OCI-LY1 (cell line): ENCODE results near the gene WNT11.

Source experiments
- H2AFZ ChIP-seq: fragments of 200-600 bp; sonication (generic), shearing (Covaris generic); 2 replicates; pipeline ENCODE4 v1.6.0; 2014; ENCODE audit warnings: antibody characterized with exemption, mild to moderate bottlenecking, low read length
- H3F3A ChIP-seq: fragments of 200-600 bp; sonication (generic), shearing (Covaris generic); 2 replicates; pipeline ENCODE4 v1.6.0; 2014; ENCODE audit warnings: mild to moderate bottlenecking, antibody characterized with exemption, low read length, moderate library complexity; ENCODE audit not compliant: insufficient read depth
- H3K27ac ChIP-seq: fragments of 200-600 bp; sonication (generic); 2 replicates; pipeline ENCODE4 v1.5.1; 2014; ENCODE audit warnings: low read length, mixed run types, mild to moderate bottlenecking, low read depth; ENCODE audit not compliant: poor library complexity, severe bottlenecking
- H3K27me3 ChIP-seq: fragments of 200-600 bp; sonication (generic); 2 replicates; pipeline ENCODE4 v1.6.0; 2014; ENCODE audit warnings: antibody characterized with exemption, mild to moderate bottlenecking, low read length, moderate library complexity; ENCODE audit not compliant: insufficient read depth
- H3K36me3 ChIP-seq: fragments of 200-600 bp; sonication (generic); 2 replicates; pipeline ENCODE4 v1.6.1; 2014; ENCODE audit warnings: mild to moderate bottlenecking, antibody characterized with exemption, low read length, moderate library complexity, mixed read lengths; ENCODE audit not compliant: insufficient read depth
- H3K4me1 ChIP-seq: fragments of 200-600 bp; sonication (generic); 2 replicates; pipeline ENCODE4 v1.5.1; 2014; ENCODE audit warnings: mild to moderate bottlenecking, low read length, moderate library complexity; ENCODE audit not compliant: insufficient read depth, severe bottlenecking
- H3K4me2 ChIP-seq: fragments of 200-600 bp; sonication (generic), shearing (Covaris generic); 2 replicates; pipeline ENCODE4 v1.6.1; 2014; ENCODE audit warnings: low read length
- H3K4me3 ChIP-seq: fragments of 200-600 bp; sonication (generic); 2 replicates; pipeline ENCODE4 v1.5.1; 2014; ENCODE audit warnings: low read length, low read depth, mild to moderate bottlenecking, mixed read lengths; ENCODE audit not compliant: poor library complexity, severe bottlenecking
- H3K79me2 ChIP-seq: fragments of 200-600 bp; shearing (Covaris generic); 2 replicates; pipeline ENCODE4 v1.6.1; 2016; ENCODE audit warnings: mixed run types, low read length, mixed read lengths; ENCODE audit not compliant: insufficient read depth
- H3K9ac ChIP-seq: fragments of 200-600 bp; sonication (generic), shearing (Covaris generic); 2 replicates; pipeline ENCODE4 v1.6.1; 2014; ENCODE audit warnings: mild to moderate bottlenecking, low read length, mixed read lengths
- H3K9me2 ChIP-seq: fragments of 200-600 bp; sonication (generic), shearing (Covaris generic); 2 replicates; pipeline ENCODE4 v1.6.1; 2014; ENCODE audit warnings: low read depth, mild to moderate bottlenecking, low read length, mixed read lengths
- H3K9me3 ChIP-seq: fragments of 200-600 bp; shearing (Covaris generic); 2 replicates; pipeline ENCODE4 v1.6.1; 2014; ENCODE audit warnings: low read length, mixed read lengths
- H4K20me1 ChIP-seq: fragments of 200-600 bp; sonication (generic), shearing (Covaris generic); 2 replicates; pipeline ENCODE4 v1.6.0; 2016; ENCODE audit warnings: mild to moderate bottlenecking, low read length; ENCODE audit not compliant: insufficient read depth
- CTCF ChIP-seq: fragments of 200-600 bp; sonication (generic), shearing (Covaris generic); IDR thresholded peaks from 2 replicates; pipeline ENCODE4 v1.5.1; 2017; ENCODE audit warnings: mild to moderate bottlenecking, antibody characterized with exemption, low read length, moderate library complexity, mixed read lengths
- EZH2 ChIP-seq: fragments of 200-600 bp; sonication (generic), shearing (Covaris generic); IDR thresholded peaks from 2 replicates; pipeline ENCODE4 v1.8.0; 2017; ENCODE audit warnings: borderline replicate concordance, mixed run types, mild to moderate bottlenecking, antibody characterized with exemption, low read length, moderate library complexity, mixed read lengths

The WNT11 gene

GRCh38 chr11:76189682-76190081, 16.6 kb downstream of the WNT11 start:
- no peaks in the 10 kb centered on the region for H3K9me3 ChIP-seq
- H3K4me1 ChIP-seq: no peaks in the 10 kb centered on the region
- no peak overlapping the region for H3K4me3 ChIP-seq
- H3K27me3 ChIP-seq: 0 out of 2 replicates have a peak, but pooled peaks cover 6% of the 10 kb centered on the region
- H3K9me2 ChIP-seq: no peaks in the 10 kb centered on the region
- H3K79me2 ChIP-seq: no peaks in the 10 kb centered on the region
- no peak overlapping the region for H3K27ac ChIP-seq
- no peak overlapping the region for H3K4me2 ChIP-seq
- no peak overlapping the region for H2AFZ ChIP-seq
- no peaks in the 10 kb centered on the region for H3F3A ChIP-seq
- H3K36me3 ChIP-seq: no peaks in the 10 kb centered on the region
- H4K20me1 ChIP-seq: no peaks in the 10 kb centered on the region
- H3K9ac ChIP-seq: no peak overlapping the region
- no peak for TF ChIP-seq EZH2
- TF ChIP-seq CTCF: no peak

GRCh38 chr11:76188873-76189272, 17.4 kb downstream of the WNT11 start:
- no peaks in the 10 kb centered on the region for H3K4me1 ChIP-seq
- no peaks in the 10 kb centered on the region for H3K36me3 ChIP-seq
- 0 out of 2 replicates have a peak, but pooled peaks cover 6% of the 10 kb centered on the region for H3K27me3 ChIP-seq
- TF ChIP-seq CTCF (no peak), EZH2 (no peak)
- no peaks in the 10 kb centered on the region for H3F3A ChIP-seq
- no peaks in the 10 kb centered on the region for H3K9me2 ChIP-seq
- H3K27ac ChIP-seq: no peak overlapping the region
- no peaks in the 10 kb centered on the region for H3K9me3 ChIP-seq
- H3K79me2 ChIP-seq: no peaks in the 10 kb centered on the region
- H2AFZ ChIP-seq: no peak overlapping the region
- H3K4me2 ChIP-seq: no peak overlapping the region
- no peak overlapping the region for H3K9ac ChIP-seq
- no peaks in the 10 kb centered on the region for H4K20me1 ChIP-seq
- no peak overlapping the region for H3K4me3 ChIP-seq

GRCh38 chr11:76186776-76187279, 19.5 kb downstream of the WNT11 start:
- Histone ChIP-seq H3K27ac (no peak overlapping the region), H3K4me1 (no peaks in the 10 kb centered on the region), H2AFZ (no peak overlapping the region), H3K9ac (no peak overlapping the region), H3F3A (no peaks in the 10 kb centered on the region), H3K9me2 (no peaks in the 10 kb centered on the region), H3K27me3 (0 out of 2 replicates have a peak, but pooled peaks cover 6% of the 10 kb centered on the region), H3K79me2 (no peaks in the 10 kb centered on the region), H4K20me1 (no peaks in the 10 kb centered on the region), H3K36me3 (no peaks in the 10 kb centered on the region), H3K4me3 (no peak overlapping the region), H3K4me2 (no peak overlapping the region), H3K9me3 (no peaks in the 10 kb centered on the region)
- TF ChIP-seq CTCF: no peak
- no peak for TF ChIP-seq EZH2
